Measurements from ENCODE around the gene ABR.
A peak's percentile ranks its signal among the peaks of the same experiment; 100 is the strongest.
"Not testable (repeated sequence)": the region's sequence is repeated elsewhere in the genome, so short reads cannot be mapped to it uniquely, and the experiment has no call there.

ABR gene

GRCh38 chr17:1201132-1201702 lies 21.4 kb upstream of the ABR start:
- no peak for DNase-seq (ENCODE audit: low spot score)

GRCh38 chr17:1199271-1199743 lies 19.5 kb upstream of the ABR start:
- DNase-seq (ENCODE audit: low spot score) = not testable (repeated sequence)

GRCh38 chr17:1197781-1198490 lies 18.2 kb upstream of the ABR start:
- no peak for DNase-seq (ENCODE audit: low spot score)

GRCh38 chr17:1197379-1197778 lies 17.6 kb upstream of the ABR start:
- DNase-seq (ENCODE audit: low spot score) = no peak

- no peak for DNase-seq (ENCODE audit: low spot score)
Observed at GRCh38 chr17:1196946-1197345, 17.2 kb upstream of the ABR start.

GRCh38 chr17:1192911-1193699 lies 13.3 kb upstream of the ABR start:
- no peak for DNase-seq (ENCODE audit: low spot score)

- no peak for DNase-seq (ENCODE audit: low spot score)
Observed at GRCh38 chr17:1190751-1191331, 11.1 kb upstream of the ABR start.

GRCh38 chr17:1188812-1189504 lies 9.2 kb upstream of the ABR start:
- no peak for DNase-seq (ENCODE audit: low spot score)

- DNase-seq (ENCODE audit: low spot score) = peak; percentile 84
Observed at GRCh38 chr17:1186923-1187771, 7.4 kb upstream of the ABR start.

GRCh38 chr17:1186214-1186820 lies 6.5 kb upstream of the ABR start:
- no peak for DNase-seq (ENCODE audit: low spot score)

GRCh38 chr17:1183171-1183873 lies 3.5 kb upstream of the ABR start:
- DNase-seq (ENCODE audit: low spot score) = no peak

GRCh38 chr17:1182811-1183170 lies 3.0 kb upstream of the ABR start:
- no peak for DNase-seq (ENCODE audit: low spot score)

- DNase-seq (ENCODE audit: low spot score) = no peak
Observed at GRCh38 chr17:1181753-1182137, 2.0 kb upstream of the ABR start.

GRCh38 chr17:1180958-1181752 lies 1.4 kb upstream of the ABR start:
- no peak for DNase-seq (ENCODE audit: low spot score)

- peak; percentile 48 for DNase-seq (ENCODE audit: low spot score)
Observed at GRCh38 chr17:1179112-1179817, 516 bp downstream of the ABR start.

GRCh38 chr17:1177016-1177700 lies 2.6 kb downstream of the ABR start:
- DNase-seq (ENCODE audit: low spot score) = no peak

- no peak for DNase-seq (ENCODE audit: low spot score)
Observed at GRCh38 chr17:1174263-1174880, 5.4 kb downstream of the ABR start.
